HepG2 (cell line): ENCODE measurements around the gene ISG20. TPM values are rescaled to one million over a fixed set of nuclear protein-coding genes. Genes with fewer than 3 reads are reported as not detected.

Experiments used
- ARNTL ChIP-seq: sonication (generic); formaldehyde crosslinking; IDR thresholded peaks from 2 replicates; pipeline ENCODE4 v1.4.0; 2020; ENCODE audit warnings: mild to moderate bottlenecking, missing genetic modification reagents
- ATF2 ChIP-seq: sonication (generic); formaldehyde crosslinking; IDR thresholded peaks from 2 replicates; pipeline ENCODE4 v1.4.0; 2020; ENCODE audit warnings: missing genetic modification reagents
- BCLAF1 ChIP-seq: fragments of 450-650 bp; IDR thresholded peaks from 2 replicates; pipeline ENCODE4 v1.6.1; 2017; ENCODE audit warnings: mild to moderate bottlenecking
- BRCA1 ChIP-seq: sonication (generic); formaldehyde crosslinking; IDR thresholded peaks from 2 replicates; pipeline ENCODE4 v1.4.0; 2020; ENCODE audit warnings: missing genetic modification reagents
- CEBPB ChIP-seq: IDR thresholded peaks from 2 replicates; pipeline ENCODE4 v1.6.1; 2011; ENCODE audit warnings: low read depth, low read length, improper control_type of control experiment, borderline replicate concordance
- CTCF ChIP-seq: sonication (generic); formaldehyde crosslinking; IDR thresholded peaks from 2 replicates; pipeline ENCODE4 v1.5.0; 2020; ENCODE audit warnings: mild to moderate bottlenecking, missing genetic modification reagents, moderate library complexity
- EED ChIP-seq: sonication (generic); formaldehyde crosslinking; IDR thresholded peaks from 2 replicates; pipeline ENCODE4 v1.5.0; 2020; ENCODE audit warnings: mild to moderate bottlenecking, missing genetic modification reagents
- HDAC6 ChIP-seq: fragments of 200-600 bp; sonication (generic); IDR thresholded peaks from 2 replicates; pipeline ENCODE4 v1.7.0; 2017; ENCODE audit warnings: mild to moderate bottlenecking, antibody characterized with exemption, low read length, low read depth
- MAZ ChIP-seq, 2 experiments: sonication (generic) in 1 of 2; formaldehyde crosslinking in 1 of 2; IDR thresholded peaks; 2 replicates each; pipeline versions ENCODE4 v1.5.0 to v1.6.1; 2012 to 2020; ENCODE audit warnings: low read depth in 2 of 2, mild to moderate bottlenecking in 2 of 2, borderline replicate concordance in 1 of 2, improper control_type of control experiment in 1 of 2, low read length in 1 of 2, missing genetic modification reagents in 1 of 2, moderate library complexity in 1 of 2
- NR2F1 ChIP-seq, 2 experiments: fragments of 450-650 bp in 1 of 2; formaldehyde crosslinking in 1 of 2; IDR thresholded peaks; 2 replicates each; pipeline versions ENCODE4 v1.5.0 to v1.6.1; 2016 to 2020; ENCODE audit warnings: mild to moderate bottlenecking in 1 of 2, missing compliant biosample characterization in 1 of 2, missing genetic modification reagents in 1 of 2, moderate library complexity in 1 of 2
- THAP7 ChIP-seq: sonication (generic); formaldehyde crosslinking; IDR thresholded peaks from 2 replicates; pipeline ENCODE4 v1.8.1; 2023; ENCODE audit warnings: mild to moderate bottlenecking, missing genetic modification reagents
- ZKSCAN1 ChIP-seq: fragments of 150-350 bp; IDR thresholded peaks from 2 replicates; pipeline ENCODE4 v1.6.1; 2014; ENCODE audit warnings: low read length
- ZNF251 ChIP-seq: sonication (generic); formaldehyde crosslinking; IDR thresholded peaks from 2 replicates; pipeline ENCODE4 v1.9.0; 2021; ENCODE audit warnings: mild to moderate bottlenecking, missing genetic modification reagents
- ZNF510 ChIP-seq: sonication (generic); formaldehyde crosslinking; IDR thresholded peaks from 2 replicates; pipeline ENCODE4 v1.4.0; 2020; ENCODE audit warnings: low read depth, mild to moderate bottlenecking, missing genetic modification reagents
- ZNF543 ChIP-seq: sonication (generic); formaldehyde crosslinking; IDR thresholded peaks from 2 replicates; pipeline ENCODE4 v1.4.0; 2020; ENCODE audit warnings: mild to moderate bottlenecking, missing genetic modification reagents
- ZNF619 ChIP-seq: sonication (generic); formaldehyde crosslinking; IDR thresholded peaks from 2 replicates; pipeline ENCODE4 v1.4.0; 2020; ENCODE audit warnings: mild to moderate bottlenecking, missing genetic modification reagents
- ZNF780A ChIP-seq: sonication (generic); formaldehyde crosslinking; IDR thresholded peaks from 2 replicates; pipeline ENCODE4 v1.8.0; 2022; ENCODE audit warnings: mild to moderate bottlenecking, missing genetic modification reagents, moderate library complexity
- ZSCAN5A ChIP-seq: sonication (generic); formaldehyde crosslinking; IDR thresholded peaks from 2 replicates; pipeline ENCODE4 v1.8.0; 2022; ENCODE audit warnings: mild to moderate bottlenecking, missing genetic modification reagents, borderline replicate concordance
- polyA plus RNA-seq, 8 experiments: library from polyadenylated mRNA; depleted of rRNA in 3 of 8; stranded (reverse) in 7 of 8; unstranded in 1 of 8; fragments of >200 nt; fragmentation: Illumina TruSeq in 4 of 8; extraction: Trizol in 4 of 8; gene quantifications; 2 replicates each; pipeline versions ENCODE4 v1.2.1 to v1.2.3, GENCODE V29; 2011 to 2016; ENCODE audit warnings: low read depth in 4 of 8, missing spikeins in 1 of 8, mixed read lengths in 1 of 8; ENCODE audit not compliant: insufficient read depth in 1 of 8
- total RNA-seq, 5 experiments: library from RNA; depleted of rRNA; stranded (reverse); fragments of >200 nt; fragmentation: Illumina TruSeq; extraction: Trizol; gene quantifications; 2 replicates each; pipeline ENCODE4 v1.2.3, GENCODE V29; 2016; ENCODE audit warnings: low read depth in 1 of 5

Gene ISG20
- total and polyA plus RNA-seq, 2 of the 13 experiments (the other 11 are each of a cell fraction or from before 2014, with no cell fraction given), result 6.3 to 31.5 TPM

- TF ChIP-seq CEBPB (no peak), ZNF510 (CRISPR knock-in tag) (no peak), ZNF619 (CRISPR knock-in tag) (no peak), BCLAF1 (no peak), EED (CRISPR knock-in tag) (no peak), MAZ (IDR thresholded peaks at IDR 0.05; ENCODE audit: borderline replicate concordance, low read depth, low read length) (no peak), MAZ (CRISPR knock-in tag; IDR thresholded peaks at IDR 0.05; ENCODE audit: low read depth) (peak; percentile 54; the same call in 1 of the 2 replicates), ZSCAN5A (peak; percentile 83; the same call in 1 of the 2 replicates), CTCF (CRISPR knock-in tag) (peak; percentile 17; the same call in 1 of the 2 replicates), ZNF543 (CRISPR knock-in tag) (peak; percentile 87; the same call in 1 of the 2 replicates), ARNTL (CRISPR knock-in tag) (no peak), HDAC6 (no peak), ZNF251 (CRISPR knock-in tag) (no peak), ZKSCAN1 (no peak), ATF2 (CRISPR knock-in tag) (0 out of 2 replicates have a peak, but pooled peaks have one; percentile 19), ZNF780A (no peak), BRCA1 (no peak), NR2F1 (CRISPR knock-in tag; IDR thresholded peaks at IDR 0.05) (no peak), THAP7 (CRISPR knock-in tag) (no peak)
These were observed 42.9 kb downstream of the ISG20 start (continued) for GRCh38 chr15:88681610-88682221.
